GM18499 (cell line): ENCODE results near the gene TMC7.
"Not testable (repeated sequence)": the region's sequence is repeated elsewhere in the genome, so short reads cannot be mapped to it uniquely, and the experiment has no call there.

Experiments
- ATAC-seq: cut with Tn5 transposase; IDR thresholded peaks from one replicate; pipeline ENCODE4 v1.9.1; 2021; ENCODE audit warnings: moderate number of reproducible peaks; ENCODE audit not compliant: insufficient read depth, unreplicated experiment

TMC7 gene

DNA sequence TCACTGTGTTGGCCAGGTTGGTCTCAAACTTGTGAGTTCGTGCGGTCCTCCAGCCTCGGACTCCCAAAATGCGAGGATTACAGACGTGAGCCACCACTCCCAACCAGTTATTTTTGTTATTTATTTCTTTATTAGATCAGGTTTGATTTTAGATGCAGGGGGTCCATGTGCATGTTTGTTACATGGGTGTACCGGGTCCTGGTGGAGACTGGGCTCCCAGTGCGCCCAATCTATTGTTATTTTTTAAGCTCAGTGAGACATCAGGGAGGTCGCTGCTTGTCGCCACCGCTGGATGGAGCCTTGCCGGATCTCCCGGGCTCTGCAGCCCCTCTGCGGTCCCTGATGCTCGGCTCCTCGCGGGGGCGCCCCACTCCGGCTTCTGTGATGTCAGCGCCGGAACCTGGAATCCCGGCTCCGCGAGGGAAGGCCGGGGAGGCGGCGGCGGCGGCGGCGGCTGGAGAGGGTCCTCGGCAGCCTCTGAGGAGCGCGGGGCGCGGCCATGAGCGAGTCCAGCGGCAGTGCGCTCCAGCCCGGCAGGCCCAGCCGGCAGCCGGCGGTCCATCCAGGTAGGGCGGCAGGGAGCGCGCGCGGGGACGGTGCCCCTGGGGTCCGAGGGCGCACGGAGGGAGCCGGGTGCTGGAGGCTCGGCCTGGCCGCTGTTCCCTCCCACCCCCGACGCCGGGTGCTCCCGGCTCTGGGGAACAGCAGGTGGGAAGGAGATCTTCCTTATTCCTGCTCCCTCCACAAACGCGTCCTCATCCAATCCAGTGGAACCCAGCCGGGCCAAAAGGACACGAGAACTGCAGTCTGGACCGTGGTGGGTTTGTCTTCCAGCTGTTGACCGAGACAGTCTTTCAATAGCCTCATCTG, at the start of gene TMC7:
Gene TMC7 (plus strand): TSS at position 370 of the 870 bp plus-strand sequence. CDS start 130 bp downstream, at position 500.
- ATAC-seq: no peak

DNA sequence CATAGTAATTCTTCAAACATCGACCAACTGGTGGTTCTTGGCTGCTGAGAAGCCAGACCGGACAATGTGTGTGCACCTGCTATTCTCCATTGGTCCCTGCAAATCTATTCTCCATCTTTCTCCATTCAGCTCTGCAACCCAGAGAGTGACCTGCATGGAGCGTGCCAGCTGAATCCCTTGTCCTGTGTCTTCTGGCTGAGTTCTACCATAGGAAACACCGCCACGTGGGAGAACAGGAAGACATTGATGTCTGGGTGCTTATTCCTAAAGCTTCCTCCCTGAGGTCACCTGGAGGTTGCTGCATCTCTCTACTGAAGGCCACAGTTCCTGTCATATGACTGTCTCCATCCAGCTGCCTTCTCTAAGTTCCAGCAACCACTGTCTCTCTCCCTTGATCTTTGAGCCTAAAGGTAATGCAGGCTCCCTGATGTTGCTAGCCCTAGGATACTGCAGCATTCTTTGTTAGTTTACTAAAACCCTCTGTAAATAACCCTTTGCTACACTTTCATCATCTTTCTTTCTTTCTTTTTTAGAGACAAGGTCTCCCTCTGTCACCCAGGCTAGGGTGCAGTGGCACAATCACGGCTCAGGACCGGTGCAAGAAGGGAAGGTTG, 46.9 kb upstream of the TMC7 start:
- no peak for ATAC-seq

DNA sequence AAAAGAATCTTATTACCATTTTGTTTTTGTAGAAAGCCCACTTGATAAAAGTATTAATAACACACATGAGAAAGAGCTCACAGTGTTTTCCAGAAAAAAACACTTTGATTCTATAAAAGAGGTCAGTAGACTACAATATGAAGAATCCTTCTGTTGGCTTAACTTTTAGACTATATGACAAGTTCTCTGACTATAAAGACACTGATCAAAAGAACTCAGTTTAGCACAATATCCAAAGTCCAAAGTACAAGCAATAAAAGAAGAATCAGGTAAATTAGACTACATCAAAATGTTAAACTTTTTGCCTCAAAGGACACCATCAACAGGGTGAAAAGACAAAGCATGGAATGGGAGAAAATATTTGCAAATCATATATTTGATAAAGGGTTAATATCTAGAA, 46.3 kb upstream of the TMC7 start:
- no peak for ATAC-seq

GRCh38 chr16:18938986-18939385, 44.7 kb upstream of the TMC7 start:
- ATAC-seq: no peak

- ATAC-seq: no peak
These were observed 42.3 kb upstream of the TMC7 start for GRCh38 chr16:18941471-18941870.

DNA sequence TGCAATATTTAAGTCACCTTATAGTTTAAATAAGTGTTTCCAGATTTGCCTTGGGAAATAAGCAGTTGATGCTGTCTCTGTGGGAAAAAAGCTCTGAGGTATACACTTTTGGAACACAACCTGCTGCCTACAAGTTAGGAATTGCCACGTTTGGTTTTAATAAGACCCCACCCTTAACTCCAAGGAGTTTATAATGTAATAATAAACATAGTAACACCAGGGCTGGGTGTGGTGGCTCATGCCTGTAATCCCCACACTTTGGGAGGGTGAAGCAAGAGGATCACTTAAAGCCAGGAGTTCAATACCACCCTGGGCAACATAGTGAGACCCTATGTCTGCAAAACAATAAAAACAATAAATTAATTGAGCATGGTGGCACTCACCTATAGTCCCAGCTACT, 41.7 kb upstream of the TMC7 start:
- ATAC-seq: no peak

- ATAC-seq: no peak
These were observed 40.3 kb upstream of the TMC7 start for GRCh38 chr16:18943414-18943813.

- no peak for ATAC-seq
These were observed 38.5 kb upstream of the TMC7 start for GRCh38 chr16:18945233-18945632.

- ATAC-seq: no peak
These were observed 35.2 kb upstream of the TMC7 start for GRCh38 chr16:18948372-18949020.

DNA sequence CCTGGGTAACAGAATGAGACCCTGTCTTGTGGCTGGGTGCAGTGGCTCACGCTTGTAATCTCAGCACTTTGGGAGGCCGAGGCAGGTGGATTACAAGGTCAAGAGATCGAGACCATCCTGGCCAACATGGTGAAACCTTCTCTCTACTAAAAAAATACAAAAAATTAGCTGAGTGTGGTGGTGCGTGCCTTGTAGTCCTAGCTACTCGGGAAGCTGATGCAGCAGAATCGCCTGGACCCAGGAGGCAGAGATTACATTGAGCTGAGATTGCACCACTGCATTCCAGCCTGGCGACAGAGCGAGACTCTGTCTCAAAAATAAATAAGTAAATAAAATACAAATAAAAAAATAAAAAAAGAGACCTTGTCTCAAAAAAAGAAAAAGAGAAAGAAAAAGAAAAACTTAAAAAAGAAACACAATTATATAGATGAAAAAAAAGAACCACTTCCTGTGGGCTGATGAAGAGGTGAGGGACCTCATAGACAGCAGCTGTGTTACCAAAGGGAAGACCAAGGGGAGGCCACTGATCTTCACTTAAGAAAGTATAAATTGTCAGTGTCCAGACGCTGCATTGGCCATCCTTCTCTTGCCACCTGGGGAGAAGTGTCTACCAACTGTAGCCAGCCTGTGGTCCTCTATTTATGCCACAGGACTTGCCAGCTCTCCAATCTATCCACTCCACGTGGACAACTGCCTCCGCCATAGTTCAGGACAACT, 33.1 kb upstream of the TMC7 start:
- no peak for ATAC-seq

DNA sequence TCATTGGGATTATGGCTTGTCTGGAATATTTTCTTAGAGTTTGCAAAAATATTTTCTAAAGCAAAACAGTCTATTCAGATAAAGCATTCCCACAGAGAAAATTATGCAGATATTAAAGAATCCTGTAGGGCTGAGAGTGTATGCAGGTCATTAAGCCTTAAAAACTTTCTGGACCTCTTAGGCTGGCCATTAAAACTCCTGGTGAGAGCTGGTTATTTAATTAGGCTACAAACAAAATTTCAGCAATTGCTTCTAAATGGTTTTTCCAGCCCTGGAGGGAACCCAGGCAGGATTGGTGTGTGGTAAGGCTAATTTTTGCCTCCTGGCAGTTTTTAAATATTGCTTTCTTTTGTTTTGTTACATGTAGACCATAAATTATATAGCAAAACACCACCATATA, 30.2 kb upstream of the TMC7 start:
- no peak for ATAC-seq

- ATAC-seq: not testable (repeated sequence)
These were observed 27.7 kb upstream of the TMC7 start for GRCh38 chr16:18955874-18956580.

DNA sequence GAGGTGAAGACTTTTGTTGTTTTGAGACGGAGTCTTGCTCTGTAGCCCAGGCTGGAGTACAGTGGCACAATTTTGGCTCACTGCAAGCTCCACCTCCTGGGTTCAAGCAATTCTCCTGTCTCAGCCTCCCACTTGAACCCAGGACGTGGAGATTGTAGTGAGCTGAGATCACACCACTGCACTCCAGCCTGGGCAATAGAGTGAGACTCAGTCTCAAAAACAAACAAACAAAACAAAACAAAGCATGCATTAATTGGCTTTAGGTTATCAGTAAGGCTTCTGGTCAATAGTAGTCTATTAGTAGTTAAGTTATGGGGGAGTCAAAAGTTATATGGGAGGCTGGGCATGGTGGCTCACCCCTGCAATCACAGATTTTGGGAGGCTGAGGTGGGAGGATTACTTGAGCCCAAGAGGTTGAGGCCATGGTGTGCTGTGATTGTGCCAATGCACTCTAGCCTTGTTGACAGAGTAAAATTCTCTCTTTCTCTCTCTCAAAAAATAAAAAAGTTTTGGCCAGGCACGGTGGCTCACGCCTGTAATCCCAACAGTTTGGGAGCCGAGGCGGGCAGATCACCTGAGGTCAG, 27.0 kb upstream of the TMC7 start:
- ATAC-seq: not testable (repeated sequence)

DNA sequence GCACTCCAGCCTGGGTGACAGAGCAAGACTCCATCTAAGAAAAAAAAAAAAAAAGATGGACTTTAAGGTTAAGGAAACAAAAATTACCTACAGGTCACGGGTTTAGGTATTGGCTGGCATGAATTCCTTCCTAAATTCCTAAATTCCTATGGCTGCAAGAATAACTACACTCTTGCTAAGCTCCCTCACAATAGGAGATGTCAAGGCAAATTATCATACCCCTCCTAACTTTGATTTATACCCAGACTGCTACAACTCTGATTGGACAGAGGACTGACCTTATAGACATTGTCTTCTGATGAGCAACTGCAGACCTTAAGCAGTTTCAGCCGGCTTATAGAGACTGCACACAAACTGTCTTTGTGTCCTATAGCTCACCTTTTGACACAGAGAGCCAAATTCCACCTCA, 25.1 kb upstream of the TMC7 start:
- ATAC-seq: no peak

- no peak for ATAC-seq
These were observed 24.7 kb upstream of the TMC7 start for GRCh38 chr16:18959031-18959505.

DNA sequence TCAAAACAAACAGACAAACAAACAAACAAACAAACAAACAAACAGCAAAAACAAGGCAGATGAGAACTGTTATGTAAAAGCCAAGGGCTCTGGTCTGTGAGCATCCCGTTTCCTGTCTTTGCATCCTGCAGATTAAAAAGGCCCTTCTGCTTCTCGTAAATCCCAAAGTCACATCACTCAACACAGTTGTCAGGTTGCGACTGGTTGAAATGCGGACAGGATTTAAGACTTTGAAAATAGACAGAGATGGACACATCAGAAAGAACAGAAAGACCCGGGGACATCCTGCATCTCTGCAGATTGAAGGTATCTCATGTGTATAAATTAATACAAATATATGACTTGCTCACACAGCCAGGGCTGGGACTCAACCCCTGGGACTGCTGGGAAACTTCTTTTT, 18.2 kb upstream of the TMC7 start:
- no peak for ATAC-seq

- no peak for ATAC-seq
These were observed 16.9 kb upstream of the TMC7 start for GRCh38 chr16:18966791-18967190.

- no peak for ATAC-seq
These were observed 14.5 kb upstream of the TMC7 start for GRCh38 chr16:18969050-18969854.

- ATAC-seq: no peak
These were observed 13.9 kb upstream of the TMC7 start for GRCh38 chr16:18969855-18970240.
